ENCODE data around the gene MRPS24.

DNA sequence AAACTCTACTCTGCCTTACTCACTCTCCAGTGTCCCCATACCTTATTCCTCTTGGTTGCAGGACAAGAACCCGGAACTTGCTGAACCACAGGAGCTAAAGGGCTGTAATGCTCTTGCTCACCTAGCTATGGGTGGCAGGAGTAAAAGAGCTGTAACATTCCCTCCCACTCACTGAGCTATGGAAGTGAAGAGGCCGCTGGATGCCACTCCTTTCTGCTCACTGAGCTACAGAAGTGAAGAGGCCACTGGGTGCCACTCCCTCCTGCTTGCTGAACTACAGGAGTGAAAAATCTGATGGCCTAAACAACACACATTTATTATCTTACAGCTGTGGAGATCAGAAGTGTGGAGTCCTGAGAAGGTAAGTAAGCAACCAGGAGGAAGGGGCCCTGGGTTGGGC is 17.5 kb downstream of the MRPS24 start:
- TF ChIP-seq, protein P1, sequence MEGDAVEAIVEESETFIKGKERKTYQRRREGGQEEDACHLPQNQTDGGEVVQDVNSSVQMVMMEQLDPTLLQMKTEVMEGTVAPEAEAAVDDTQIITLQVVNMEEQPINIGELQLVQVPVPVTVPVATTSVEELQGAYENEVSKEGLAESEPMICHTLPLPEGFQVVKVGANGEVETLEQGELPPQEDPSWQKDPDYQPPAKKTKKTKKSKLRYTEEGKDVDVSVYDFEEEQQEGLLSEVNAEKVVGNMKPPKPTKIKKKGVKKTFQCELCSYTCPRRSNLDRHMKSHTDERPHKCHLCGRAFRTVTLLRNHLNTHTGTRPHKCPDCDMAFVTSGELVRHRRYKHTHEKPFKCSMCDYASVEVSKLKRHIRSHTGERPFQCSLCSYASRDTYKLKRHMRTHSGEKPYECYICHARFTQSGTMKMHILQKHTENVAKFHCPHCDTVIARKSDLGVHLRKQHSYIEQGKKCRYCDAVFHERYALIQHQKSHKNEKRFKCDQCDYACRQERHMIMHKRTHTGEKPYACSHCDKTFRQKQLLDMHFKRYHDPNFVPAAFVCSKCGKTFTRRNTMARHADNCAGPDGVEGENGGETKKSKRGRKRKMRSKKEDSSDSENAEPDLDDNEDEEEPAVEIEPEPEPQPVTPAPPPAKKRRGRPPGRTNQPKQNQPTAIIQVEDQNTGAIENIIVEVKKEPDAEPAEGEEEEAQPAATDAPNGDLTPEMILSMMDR (IDR thresholded peaks at IDR 0.05): no peak
- TF ChIP-seq POLR2AphosphoS5 (IDR thresholded peaks at IDR 0.05; ENCODE audit: insufficient read depth in 1 of 2, low read depth in 1 of 2) (no peak), POLR2A (IDR thresholded peaks at IDR 0.05) (no peak)

All from vagina (tissue), 2 donors.